NCI-H2196 (cell line): Measurements from ENCODE around the gene KIF3B.
"Not testable (repeated sequence)": the region's sequence is repeated elsewhere in the genome, so short reads cannot be mapped to it uniquely, and the experiment has no call there.

Experiments used
- DNase-seq: peaks from one replicate; lab custom pipeline; 2025; ENCODE audit not compliant: unreplicated experiment; lab: John Stamatoyannopoulos, UW

The KIF3B gene

DNA sequence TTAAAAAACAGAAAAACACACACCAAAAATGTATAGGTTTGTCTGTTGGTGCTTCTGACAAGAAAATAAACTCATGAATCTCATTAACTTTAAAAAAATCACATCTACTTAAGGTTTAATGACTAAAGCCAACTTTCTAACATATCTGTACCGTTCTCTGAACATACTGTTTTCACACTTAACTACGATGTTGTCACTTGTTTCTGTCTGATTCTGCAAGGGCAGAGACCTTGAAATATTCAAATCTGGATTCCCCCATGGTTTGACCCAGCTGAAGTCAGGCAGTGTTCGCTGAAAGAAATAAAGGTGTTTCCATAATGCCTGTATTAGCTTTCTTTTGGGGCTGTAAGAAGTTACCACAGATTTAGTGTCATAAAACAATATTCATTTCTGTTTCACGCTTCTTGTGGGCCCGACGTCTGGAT, 78.0 kb downstream of the KIF3B start:
- no peak for DNase-seq

DNA sequence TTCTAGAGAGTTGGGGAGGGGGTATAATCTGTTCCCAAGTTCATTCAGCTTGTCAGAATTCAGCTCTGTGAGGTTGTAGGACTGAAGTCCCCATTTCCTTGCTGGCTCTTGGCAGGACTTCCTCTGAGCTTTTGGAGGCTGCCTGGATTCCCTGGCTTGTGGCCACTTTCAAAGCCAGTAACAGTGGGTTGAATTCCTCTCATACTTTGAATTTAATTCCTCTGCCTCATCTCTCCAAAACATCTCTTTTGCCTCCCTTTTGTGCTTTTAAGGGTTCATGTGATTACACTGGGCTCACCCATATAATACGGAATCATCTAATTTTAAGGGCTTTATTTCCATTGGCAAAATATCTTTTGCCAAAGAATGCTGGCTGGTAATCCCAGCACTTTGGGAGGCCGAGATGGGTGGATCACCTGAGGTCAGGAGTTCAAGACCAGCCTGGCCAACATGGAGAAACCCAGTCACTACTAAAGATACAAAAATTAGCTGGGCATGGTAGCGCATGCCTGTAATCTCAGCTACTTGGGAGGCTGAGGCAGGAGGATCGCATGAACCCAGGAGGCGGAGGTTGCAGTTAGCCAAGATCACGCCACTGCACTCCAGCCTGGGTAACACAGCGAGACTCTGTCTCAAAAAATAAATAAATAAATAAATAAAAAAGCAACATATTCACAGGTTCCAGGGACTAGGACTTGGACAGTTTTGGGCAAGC, 78.6 kb downstream of the KIF3B start:
- DNase-seq: not testable (repeated sequence)

DNA sequence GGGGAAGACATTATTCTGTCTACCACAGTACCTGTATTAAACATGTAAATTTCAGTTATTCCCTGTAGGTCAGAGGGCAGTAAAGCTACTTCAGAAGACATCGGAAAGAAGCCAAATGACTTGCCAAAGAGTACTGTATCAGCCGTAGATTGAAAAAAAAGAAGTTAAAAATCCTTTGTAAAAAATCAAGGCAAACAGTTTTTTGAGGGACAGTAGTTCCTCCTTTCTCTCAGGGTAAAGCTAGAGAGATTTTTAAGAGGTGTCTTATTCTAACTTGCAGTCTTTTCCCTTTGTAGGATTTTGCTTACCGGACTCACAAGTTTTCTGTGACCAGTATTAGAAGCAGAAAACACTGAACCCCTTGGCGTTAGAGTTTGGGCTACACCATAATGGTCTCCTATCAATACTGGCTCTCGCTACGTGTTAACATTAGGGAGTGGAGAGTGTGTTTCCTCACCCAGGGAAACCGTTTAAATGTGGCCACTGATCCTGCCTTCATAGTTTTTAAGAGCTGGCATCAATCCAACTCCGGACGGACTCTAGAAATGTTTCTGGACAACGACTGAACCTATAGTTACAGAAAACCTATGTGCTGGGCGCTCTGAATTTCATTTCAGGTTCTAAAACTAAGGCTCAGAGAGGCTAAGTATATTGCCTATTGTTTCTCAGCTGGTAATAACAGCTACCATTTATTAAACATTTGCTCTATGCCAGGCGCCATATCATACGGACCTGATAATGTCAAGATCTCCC, 79.3 kb downstream of the KIF3B start:
- DNase-seq: no peak

DNA sequence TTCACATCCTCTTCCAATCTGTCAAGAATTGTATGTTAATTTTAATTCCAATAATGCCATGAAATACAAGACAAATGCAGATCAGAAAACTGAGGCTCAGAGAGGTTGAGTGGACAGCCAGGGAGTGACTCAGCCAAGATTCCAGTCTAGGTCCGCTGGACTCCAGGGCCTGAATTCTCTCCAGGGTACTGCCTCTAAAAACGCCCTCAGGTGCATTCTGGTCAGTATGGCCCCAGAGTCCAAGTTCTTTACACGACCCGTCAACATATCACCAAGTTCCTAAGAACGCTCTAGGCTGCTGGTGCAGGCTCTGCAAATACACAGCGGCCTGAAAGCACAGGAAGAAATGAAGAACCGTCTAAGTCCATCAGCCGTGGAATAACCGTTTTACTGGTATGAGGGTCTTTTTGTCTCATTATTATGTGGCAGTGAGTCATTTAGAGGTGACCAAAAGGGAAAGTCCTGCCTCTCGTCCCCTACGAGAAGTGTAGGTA, 80.0 kb downstream of the KIF3B start:
- no peak for DNase-seq

DNA sequence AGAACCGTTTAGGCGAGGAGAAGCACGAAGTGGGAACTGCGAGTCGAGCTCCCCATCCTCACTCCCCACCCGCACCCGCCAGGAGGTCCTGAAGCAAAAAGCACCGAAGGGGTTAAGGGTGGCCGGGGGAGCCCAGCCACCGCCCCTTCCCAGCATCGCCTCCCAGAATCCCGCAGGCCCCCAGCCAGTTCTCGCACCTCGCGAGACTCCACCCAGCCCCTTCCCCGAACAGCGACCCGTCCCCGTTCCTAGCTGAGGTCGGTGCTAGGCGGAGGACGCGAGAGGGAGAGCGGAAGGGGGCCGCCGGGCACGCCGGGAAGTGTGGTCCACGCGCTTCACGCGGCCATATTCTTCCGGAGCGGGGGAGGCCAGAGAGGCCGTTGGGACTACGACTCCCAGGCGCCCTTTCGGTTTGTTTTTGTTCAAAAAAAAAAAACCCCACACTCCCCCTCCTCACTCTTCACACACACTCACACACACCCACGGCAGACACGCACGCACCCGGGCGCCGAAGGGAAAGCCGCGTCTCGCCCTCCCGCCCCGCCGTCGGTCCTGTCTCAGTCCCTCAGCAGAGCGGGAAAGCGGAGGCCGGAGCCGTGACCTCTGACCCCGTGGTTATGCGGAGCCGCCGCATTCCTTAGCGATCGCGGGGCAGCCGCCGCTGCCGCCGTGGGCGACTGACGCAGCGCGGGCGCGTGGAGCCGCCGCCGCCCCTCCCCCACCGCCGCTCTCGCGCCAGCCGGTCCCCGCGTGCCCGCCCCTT, 80.6 kb downstream of the KIF3B start, which contains the start of gene ASXL1:
ASXL1 (plus strand) TSS at position 463 of the 763 bp plus-strand sequence. CDS start 445 bp downstream, outside the sequence.
- DNase-seq: peak; percentile 96

DNA sequence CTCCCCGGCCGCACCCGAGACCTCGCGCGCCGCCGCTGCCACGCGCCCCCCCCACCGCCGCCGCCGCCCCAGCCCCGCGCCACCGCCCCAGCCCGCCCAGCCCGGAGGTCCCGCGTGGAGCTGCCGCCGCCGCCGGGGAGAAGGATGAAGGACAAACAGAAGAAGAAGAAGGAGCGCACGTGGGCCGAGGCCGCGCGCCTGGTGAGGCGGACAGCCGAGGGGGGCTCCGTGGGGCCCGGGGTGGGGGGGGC, 81.1 kb downstream of the KIF3B start:
- DNase-seq: no peak

DNA sequence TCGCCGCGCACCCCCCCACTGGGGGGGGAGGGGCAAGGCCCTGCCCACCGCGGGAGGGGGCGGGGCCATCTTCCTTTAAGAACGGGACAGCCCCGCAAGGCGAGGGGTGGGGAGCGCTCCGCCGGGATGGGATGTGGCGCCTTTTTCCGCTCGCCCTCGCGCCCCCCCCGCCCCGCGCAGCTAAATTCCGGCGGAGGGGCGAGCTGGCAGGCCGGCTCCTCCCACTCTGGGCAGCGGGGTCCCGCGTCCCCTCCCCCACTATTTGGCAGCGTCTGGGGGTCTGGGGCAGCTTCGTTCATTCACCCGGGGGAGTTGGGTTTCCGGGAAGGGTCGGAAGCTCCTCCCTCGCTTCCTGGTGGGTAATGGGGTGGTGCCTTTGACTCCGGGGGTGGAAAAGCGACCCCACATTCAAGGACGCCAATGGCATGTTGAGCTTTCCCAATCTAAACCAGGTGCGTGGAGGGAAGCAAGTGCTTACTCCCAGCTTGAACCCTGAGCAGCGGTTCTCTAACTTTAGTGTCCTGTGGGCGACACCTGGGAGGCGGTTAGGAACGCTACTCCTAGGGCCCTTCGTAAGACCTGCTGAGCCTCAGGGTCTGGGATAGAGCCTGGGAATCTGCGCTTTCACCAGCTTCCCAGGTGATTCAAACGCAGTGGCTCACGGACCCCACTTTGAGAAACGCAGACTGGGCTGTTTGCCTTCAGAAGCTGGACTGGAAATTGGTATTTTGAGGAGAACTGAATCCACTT, 81.6 kb downstream of the KIF3B start:
- DNase-seq: peak; percentile 62

DNA sequence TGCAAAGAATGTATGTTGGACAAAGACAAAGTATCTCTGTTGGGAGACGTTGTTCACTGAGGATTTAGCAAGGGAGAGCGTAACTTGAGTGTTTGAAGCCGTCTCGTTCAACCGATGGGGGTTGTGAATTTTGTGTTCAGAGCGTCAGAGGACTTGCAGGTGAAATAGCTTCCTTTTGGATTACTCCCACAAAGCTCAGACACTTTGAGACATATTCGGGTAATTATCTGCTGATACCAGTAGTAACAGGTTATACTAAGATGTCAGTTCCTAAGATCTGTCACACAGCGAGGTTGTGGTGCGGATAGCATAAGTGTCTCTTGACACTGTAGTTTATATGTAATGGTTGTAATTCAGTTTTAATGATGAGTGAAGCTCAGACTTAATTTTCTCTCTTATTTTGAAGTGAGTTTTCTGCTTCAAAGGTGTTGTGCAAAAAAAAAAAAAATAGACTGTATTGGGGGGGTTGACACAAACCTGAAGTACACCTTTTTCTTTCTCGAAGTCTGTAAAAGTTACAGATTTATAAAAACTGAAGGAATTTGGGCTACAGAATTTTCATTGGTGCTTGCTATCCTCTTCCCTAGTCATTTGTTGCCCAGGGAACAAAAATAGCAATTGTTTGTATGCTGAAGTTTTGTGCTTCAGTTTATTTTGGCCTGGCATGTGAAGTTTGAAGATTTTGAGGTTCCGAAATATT, 82.3 kb downstream of the KIF3B start:
- peak; percentile 43 for DNase-seq

DNA sequence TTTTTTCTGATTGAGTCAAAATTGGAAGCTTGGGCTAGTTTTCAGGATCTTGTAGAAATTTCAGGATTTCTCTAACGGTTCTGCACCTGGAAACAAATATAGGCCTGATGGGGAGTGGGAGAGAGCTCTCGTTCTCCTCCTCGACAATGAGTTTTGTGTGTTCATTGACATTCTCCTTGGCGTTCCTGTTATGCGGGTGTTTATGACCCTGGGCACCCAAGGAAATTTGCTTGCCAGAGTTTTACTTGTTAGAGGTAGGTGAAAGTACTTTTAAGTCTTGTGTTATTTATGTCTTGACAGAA, 82.8 kb downstream of the KIF3B start:
- DNase-seq: no peak

DNA sequence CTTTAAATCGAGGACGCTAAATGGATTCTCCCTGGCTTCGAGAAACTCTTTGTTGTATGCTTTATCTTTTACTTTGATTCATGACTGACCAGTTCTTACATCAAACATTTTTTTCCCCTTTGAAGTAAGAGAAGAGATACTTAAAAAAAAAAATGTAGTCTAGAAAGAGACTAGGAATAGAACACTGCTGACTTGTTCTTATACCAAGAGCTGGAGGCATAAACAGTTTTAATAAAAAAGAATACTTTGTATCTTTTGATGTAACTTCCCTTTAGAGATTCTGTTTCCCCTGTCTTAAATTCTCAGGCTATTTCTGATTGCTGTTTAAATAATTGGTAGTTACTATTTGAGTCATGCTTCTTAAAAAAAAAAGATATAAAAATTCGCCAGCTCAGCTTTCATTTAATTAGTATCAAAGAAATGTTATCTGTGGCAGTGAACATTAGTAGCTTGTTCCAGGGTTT, 85.5 kb downstream of the KIF3B start:
- no peak for DNase-seq

DNA sequence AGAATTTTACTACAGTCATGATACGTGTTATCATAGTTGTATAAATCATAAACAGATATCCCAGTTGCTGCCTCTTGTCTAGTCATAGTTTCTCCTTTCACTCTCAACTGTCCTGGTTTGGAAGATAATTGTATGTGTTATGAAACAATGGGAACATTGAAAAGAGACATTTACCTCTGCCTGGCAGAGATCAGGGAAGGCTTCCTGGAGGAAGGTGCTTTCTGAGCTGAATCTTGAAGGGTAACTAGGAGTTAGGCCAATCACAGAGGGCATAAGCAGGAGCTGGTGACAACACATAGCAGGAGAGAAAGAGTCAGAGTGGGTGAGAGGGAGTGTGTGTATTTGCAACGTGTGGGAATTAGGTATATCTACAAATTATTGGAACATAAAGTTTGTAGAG, 86.0 kb downstream of the KIF3B start:
- no peak for DNase-seq

DNA sequence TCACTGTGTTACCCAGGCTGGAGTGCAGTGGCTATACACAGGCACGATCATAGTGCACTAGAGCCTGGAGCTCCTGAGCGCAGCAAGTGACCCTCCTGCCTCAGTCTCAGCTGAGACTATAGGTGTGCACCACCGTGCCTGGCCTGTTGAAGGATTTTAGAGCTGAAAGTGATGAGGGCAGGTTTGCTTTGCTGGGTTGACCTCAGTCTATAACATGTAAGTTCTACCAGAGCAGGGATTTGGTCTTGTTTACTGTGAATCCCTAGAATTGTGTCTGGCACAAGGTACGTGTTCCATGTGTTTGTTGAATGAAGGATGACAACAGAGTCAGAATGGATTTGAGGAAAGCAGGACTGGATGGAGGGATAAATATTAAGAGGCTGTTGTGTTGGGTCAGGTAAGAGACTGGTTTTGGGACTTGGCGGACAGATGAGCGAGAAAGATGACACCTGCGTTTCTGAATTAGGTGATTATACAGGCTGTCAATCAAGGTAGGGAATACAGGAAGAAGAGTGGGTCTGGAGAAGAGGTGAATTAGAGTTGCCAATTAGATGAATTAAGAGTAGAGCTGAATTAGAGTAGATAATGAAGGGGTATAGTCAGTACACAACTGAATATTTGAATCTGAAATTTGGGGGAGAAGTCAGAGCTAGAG, 87.2 kb downstream of the KIF3B start:
- no peak for DNase-seq

DNA sequence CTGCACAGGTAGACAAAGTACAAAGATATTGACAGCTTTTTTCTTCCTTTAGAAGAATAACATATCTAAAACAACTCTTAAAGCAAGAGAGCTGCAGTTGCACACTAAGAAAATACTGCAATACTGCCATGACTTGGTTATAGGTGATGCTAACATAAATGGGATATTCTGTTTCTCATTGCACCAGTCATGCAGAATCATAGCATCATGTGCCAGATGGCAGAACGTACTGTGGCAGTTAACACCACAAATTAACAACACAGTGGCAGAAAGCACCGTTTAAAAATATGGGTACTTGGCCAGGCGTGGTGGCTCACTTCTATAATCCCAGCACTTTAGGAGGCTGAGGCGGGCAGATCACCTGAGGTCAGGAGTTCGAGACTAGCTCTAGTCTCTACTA, 88.1 kb downstream of the KIF3B start:
- no peak for DNase-seq

DNA sequence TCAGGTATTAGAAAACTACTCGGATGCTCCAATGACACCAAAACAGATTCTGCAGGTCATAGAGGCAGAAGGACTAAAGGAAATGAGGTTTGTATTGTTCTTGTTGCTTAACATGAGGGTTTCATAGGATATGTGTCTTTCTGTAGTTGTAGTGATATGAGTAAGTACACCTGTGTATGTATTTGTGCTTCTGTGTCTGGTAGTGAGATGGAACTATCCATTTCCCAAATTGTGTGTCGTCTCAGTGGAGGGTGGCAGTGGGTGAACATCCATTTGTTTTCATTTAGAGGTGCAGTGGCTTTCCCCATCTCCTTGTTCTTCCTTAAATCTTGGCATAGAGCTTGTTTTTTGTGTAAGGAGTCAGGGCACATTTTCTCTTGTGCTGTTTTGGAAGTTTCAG, 88.9 kb downstream of the KIF3B start:
- DNase-seq: no peak

DNA sequence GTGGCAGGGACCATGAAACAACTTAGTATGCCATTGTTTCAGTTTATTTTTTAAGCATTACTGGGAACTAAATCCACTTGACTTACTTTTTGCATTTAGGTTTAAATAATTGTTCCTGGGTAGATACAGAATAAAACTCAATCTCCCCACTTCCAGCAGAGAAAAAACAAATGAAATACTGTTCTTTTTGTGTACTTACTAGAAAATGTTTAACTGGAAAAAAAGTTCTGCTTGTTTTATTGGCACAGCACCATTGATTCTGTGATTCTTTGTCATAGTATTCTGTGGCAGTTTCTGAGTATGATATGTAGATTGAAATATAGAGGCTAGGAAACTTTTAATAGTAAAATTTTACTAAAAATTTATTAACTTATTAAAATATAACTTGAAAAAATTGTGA, 90.9 kb downstream of the KIF3B start:
- no peak for DNase-seq

DNA sequence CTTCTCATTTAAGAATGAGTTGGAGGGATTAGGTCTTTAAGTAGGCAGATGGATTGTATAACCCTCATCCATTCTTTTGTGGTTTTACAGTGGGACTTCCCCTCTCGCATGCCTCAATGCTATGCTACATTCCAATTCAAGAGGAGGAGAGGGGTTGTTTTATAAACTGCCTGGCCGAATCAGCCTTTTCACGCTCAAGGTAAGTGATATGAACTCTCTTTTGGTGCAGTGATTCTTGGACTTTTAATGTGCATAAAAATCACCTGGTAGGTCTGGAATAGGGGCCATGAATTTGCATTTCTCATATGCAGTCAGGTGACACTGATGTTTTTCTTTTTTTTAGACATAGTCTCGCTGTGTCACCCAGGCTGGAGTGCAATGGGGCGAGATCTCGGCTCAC, 91.5 kb downstream of the KIF3B start:
- DNase-seq: no peak

DNA sequence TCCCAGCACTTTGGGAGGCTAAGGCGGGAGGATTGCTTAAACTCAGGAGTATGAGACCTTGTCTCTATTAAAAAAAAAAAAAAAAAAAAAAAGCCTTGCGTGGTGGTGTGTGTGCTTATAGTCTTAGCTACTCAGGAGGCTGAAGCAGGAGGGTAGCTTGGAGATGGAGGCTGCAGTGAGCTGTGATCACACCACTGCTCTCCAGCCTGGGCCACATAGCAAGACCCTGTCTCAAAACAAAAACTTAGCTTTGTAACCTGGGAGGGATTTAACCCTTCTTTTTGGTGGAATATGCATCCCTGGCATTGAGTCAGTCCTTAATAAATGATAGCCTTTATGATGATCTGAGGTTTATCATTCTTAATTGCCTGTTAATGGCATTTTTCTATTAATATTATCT, 93.4 kb downstream of the KIF3B start:
- DNase-seq: no peak

DNA sequence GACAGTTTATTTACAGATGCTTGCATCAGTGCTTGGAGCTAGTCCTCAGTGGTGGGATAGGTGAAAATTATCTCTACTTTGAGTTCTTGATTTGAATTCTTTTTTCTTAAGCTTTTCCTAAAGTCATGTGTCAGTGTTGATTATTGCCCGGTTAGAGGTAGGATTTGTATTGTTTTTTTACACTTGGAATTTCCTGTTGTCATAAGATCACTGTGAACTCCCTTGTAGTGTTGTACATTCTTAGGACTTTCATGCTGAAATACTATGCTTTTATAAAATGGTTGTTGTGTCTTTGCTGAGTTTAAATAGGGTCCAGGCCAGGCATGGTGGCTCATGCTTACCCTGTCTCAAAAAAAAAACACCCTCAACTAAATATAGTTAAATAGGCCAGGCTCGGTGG, 101.0 kb downstream of the KIF3B start:
- no peak for DNase-seq

DNA sequence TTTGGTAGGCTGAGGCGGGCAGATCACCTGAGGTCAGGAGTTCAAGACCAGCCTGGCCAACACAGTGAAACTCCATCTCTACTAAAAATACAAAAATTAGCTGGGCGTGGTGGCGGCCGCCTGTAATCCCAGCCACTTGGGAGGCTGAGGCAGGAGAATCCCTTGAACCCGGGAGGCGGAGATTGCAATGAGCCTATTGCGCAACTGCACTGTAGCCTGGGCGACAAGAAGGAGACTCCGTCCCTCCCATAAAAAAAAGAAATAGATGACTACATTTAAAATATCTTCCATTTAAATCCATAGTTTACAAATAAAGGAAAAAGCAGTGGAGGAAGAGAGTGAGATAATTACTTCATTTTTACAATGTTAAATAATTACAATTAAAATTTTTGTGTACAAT, 102.6 kb downstream of the KIF3B start:
- not testable (repeated sequence) for DNase-seq

DNA sequence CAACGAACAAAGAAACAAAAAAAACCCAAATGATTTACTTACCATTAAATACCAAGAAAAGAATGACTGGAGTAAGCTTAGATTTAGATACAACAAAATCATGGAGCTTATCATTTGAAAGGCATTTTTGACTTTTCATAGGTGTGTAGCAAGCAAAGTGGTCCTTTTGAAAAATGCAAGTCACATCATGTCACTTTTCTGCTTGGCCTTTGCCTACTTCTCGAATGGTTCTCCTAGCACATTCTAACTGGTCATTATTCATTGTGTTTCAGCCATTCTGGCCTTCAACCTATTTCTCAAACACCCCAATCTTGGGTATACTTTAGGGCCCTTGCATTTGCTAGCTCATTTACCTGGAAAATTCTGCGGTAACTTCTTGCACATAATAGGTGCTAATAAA, 103.3 kb downstream of the KIF3B start:
- DNase-seq: no peak
